ENCODE results near the gene RBM42.

- TF ChIP-seq, protein P1, sequence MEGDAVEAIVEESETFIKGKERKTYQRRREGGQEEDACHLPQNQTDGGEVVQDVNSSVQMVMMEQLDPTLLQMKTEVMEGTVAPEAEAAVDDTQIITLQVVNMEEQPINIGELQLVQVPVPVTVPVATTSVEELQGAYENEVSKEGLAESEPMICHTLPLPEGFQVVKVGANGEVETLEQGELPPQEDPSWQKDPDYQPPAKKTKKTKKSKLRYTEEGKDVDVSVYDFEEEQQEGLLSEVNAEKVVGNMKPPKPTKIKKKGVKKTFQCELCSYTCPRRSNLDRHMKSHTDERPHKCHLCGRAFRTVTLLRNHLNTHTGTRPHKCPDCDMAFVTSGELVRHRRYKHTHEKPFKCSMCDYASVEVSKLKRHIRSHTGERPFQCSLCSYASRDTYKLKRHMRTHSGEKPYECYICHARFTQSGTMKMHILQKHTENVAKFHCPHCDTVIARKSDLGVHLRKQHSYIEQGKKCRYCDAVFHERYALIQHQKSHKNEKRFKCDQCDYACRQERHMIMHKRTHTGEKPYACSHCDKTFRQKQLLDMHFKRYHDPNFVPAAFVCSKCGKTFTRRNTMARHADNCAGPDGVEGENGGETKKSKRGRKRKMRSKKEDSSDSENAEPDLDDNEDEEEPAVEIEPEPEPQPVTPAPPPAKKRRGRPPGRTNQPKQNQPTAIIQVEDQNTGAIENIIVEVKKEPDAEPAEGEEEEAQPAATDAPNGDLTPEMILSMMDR (IDR thresholded peaks at IDR 0.05), result no peak
- TF ChIP-seq EP300 (IDR thresholded peaks at IDR 0.05) (no peak), POLR2A (IDR thresholded peaks at IDR 0.05) (no peak), POLR2AphosphoS5 (IDR thresholded peaks at IDR 0.05) (no peak)
Measured at GRCh38 chr19:35601971-35602370, 26.9 kb upstream of the RBM42 start.

All from suprapubic skin (tissue), 4 donors.